GM18502 (cell line): ENCODE data around the gene ANKRD29.

Experiments used
- ATAC-seq: cut with Tn5 transposase; IDR thresholded peaks from one replicate; pipeline ENCODE4 v1.9.1; 2021; ENCODE audit warnings: mild to moderate bottlenecking; ENCODE audit not compliant: unreplicated experiment, poor library complexity

ANKRD29 gene

GRCh38 chr18:23688528-23688927 is 25.8 kb upstream of the ANKRD29 start:
- no peak for ATAC-seq

GRCh38 chr18:23684515-23685197 is 21.9 kb upstream of the ANKRD29 start:
- no peak for ATAC-seq

- ATAC-seq, result no peak
Measured at GRCh38 chr18:23683671-23684070, 21.0 kb upstream of the ANKRD29 start.

GRCh38 chr18:23683155-23683554 is 20.4 kb upstream of the ANKRD29 start:
- no peak for ATAC-seq

- no peak for ATAC-seq
Measured at GRCh38 chr18:23682472-23682871, 19.8 kb upstream of the ANKRD29 start.

GRCh38 chr18:23682045-23682444 is 19.3 kb upstream of the ANKRD29 start:
- no peak for ATAC-seq

- no peak for ATAC-seq
Measured at GRCh38 chr18:23675896-23676295, 13.2 kb upstream of the ANKRD29 start.

- no peak for ATAC-seq
Measured at GRCh38 chr18:23675236-23675635, 12.5 kb upstream of the ANKRD29 start.

GRCh38 chr18:23673725-23674124 is 11.0 kb upstream of the ANKRD29 start:
- ATAC-seq, result no peak

- no peak for ATAC-seq
Measured at GRCh38 chr18:23671564-23671963, 8.9 kb upstream of the ANKRD29 start.

GRCh38 chr18:23669804-23670405 is 7.2 kb upstream of the ANKRD29 start:
- no peak for ATAC-seq

GRCh38 chr18:23669202-23669766 is 6.6 kb upstream of the ANKRD29 start:
- no peak for ATAC-seq

- no peak for ATAC-seq
Measured at GRCh38 chr18:23668731-23669130, 6.0 kb upstream of the ANKRD29 start.

- ATAC-seq, result no peak
Measured at GRCh38 chr18:23667114-23667513, 4.4 kb upstream of the ANKRD29 start.

GRCh38 chr18:23664674-23665073 is 2.0 kb upstream of the ANKRD29 start:
- ATAC-seq, result no peak

GRCh38 chr18:23661735-23662308 is 889 bp downstream of the ANKRD29 start:
- no peak for ATAC-seq

- ATAC-seq, result no peak
Measured at GRCh38 chr18:23658285-23658684, 4.4 kb downstream of the ANKRD29 start.

- ATAC-seq, result no peak
Measured at GRCh38 chr18:23652232-23652631, 10.5 kb downstream of the ANKRD29 start.

- no peak for ATAC-seq
Measured at GRCh38 chr18:23650968-23651927, 11.5 kb downstream of the ANKRD29 start.

GRCh38 chr18:23648940-23649607 is 13.6 kb downstream of the ANKRD29 start:
- no peak for ATAC-seq
